Measurements from ENCODE around the gene DUS1L.

Gene DUS1L

DNA sequence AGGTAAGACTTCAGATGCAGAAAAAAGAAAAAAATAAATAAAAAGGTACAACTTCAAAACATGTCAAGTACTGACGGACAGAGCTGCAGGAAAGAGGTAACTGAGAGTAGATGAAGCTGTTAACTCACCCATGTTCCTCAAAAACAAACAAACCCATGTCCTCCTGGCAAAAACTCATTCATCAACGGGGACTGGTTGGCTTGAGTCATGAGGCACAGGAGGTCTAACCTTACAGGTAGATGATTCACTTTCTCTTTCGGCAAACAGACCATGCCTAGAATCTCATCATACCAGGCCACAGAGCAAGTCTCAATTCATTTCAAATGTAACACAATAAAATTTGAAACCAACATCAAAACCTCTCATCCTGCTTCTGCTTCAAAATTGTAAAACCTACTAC is 44.7 kb upstream of the DUS1L start:
- Histone ChIP-seq H3K4me1 (ENCODE audit: low read length) (peaks cover 9% of the 10 kb centered on the region), H3F3A (ENCODE audit: insufficient read depth, low read length) (peaks cover 6% of the 10 kb centered on the region; the same call in 1 of the 2 replicates), H3K36me3 (replicated peaks; ENCODE audit: insufficient read depth, low read length) (no peaks in the 10 kb centered on the region), H3K9ac (ENCODE audit: low read length) (no peak overlapping the region), H3K27me3 (replicated peaks; ENCODE audit: insufficient read depth, low read length) (no peaks in the 10 kb centered on the region), H2AFZ (ENCODE audit: low read length) (no peak overlapping the region), H3K4me2 (ENCODE audit: low read depth, low read length) (no peak overlapping the region), H3K4me3 (ENCODE audit: low read length) (no peak overlapping the region), H4K20me1 (ENCODE audit: insufficient read depth, low read length) (no peaks in the 10 kb centered on the region), H3K27ac (ENCODE audit: low read length) (no peak overlapping the region), H3K79me2 (ENCODE audit: low read length) (peaks cover 8% of the 10 kb centered on the region), H3K9me3 (replicated peaks; ENCODE audit: insufficient read depth, low read length) (no peaks in the 10 kb centered on the region), H3K9me2 (replicated peaks; ENCODE audit: insufficient read depth, low read length) (no peaks in the 10 kb centered on the region)
- TF ChIP-seq EZH2 (optimal IDR thresholded peaks at IDR 0.05; ENCODE audit: low read depth, low read length) = no peak
- no peak for TF ChIP-seq EZH2phosphoT487 (IDR thresholded peaks at IDR 0.05; ENCODE audit: low read length)
- TF ChIP-seq, protein P1, sequence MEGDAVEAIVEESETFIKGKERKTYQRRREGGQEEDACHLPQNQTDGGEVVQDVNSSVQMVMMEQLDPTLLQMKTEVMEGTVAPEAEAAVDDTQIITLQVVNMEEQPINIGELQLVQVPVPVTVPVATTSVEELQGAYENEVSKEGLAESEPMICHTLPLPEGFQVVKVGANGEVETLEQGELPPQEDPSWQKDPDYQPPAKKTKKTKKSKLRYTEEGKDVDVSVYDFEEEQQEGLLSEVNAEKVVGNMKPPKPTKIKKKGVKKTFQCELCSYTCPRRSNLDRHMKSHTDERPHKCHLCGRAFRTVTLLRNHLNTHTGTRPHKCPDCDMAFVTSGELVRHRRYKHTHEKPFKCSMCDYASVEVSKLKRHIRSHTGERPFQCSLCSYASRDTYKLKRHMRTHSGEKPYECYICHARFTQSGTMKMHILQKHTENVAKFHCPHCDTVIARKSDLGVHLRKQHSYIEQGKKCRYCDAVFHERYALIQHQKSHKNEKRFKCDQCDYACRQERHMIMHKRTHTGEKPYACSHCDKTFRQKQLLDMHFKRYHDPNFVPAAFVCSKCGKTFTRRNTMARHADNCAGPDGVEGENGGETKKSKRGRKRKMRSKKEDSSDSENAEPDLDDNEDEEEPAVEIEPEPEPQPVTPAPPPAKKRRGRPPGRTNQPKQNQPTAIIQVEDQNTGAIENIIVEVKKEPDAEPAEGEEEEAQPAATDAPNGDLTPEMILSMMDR (IDR thresholded peaks at IDR 0.05; ENCODE audit: low read length) = no peak
- DNase-seq = no peak

DNA sequence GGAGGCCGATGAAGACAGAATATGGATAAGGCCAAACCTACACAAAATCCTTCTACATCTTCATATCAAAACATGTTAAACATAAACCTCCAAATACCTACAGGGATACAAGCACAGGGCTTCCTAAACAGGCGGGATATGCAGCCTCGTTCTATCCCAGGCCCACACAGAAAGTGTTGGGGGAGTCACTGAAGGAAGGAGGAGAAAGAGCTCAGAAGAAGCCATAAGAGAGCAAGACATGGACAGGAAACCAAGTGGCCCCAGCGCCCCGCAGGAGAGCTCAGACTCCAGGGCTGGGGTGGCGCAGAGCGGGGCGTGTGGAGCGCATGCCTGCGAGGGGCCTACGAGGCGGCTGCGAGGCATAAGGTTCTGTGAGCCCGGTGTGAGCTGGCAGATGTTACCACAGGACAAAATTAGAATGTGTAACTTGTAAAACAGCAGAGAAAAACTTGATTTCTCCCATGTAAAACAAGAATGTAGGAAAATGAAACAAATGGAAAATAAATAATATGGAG is 43.4 kb upstream of the DUS1L start:
- H2AFZ ChIP-seq (ENCODE audit: low read length) = no peak overlapping the region
- H3K9ac ChIP-seq (ENCODE audit: low read length) = no peak overlapping the region
- peaks cover 15% of the 10 kb centered on the region for H3K79me2 ChIP-seq (ENCODE audit: low read length)
- TF ChIP-seq, protein P1 (IDR thresholded peaks at IDR 0.05; ENCODE audit: low read length) = no peak
- TF ChIP-seq EZH2phosphoT487 (IDR thresholded peaks at IDR 0.05; ENCODE audit: low read length) = no peak
- TF ChIP-seq EZH2 (optimal IDR thresholded peaks at IDR 0.05; ENCODE audit: low read depth, low read length) = no peak
- DNase-seq = no peak
- no peaks in the 10 kb centered on the region for H3K36me3 ChIP-seq (replicated peaks; ENCODE audit: insufficient read depth, low read length)
- no peaks in the 10 kb centered on the region for H3K9me2 ChIP-seq (replicated peaks; ENCODE audit: insufficient read depth, low read length)
- H3K4me1 ChIP-seq (ENCODE audit: low read length) = peaks cover 12% of the 10 kb centered on the region
- no peaks in the 10 kb centered on the region for H3K27me3 ChIP-seq (replicated peaks; ENCODE audit: insufficient read depth, low read length)
- H3K27ac ChIP-seq (ENCODE audit: low read length) = no peak overlapping the region
- H4K20me1 ChIP-seq (ENCODE audit: insufficient read depth, low read length) = no peaks in the 10 kb centered on the region
- H3K4me2 ChIP-seq (ENCODE audit: low read depth, low read length) = no peak overlapping the region
- no peak overlapping the region for H3K4me3 ChIP-seq (ENCODE audit: low read length)
- peaks cover 6% of the 10 kb centered on the region; the same call in 1 of the 2 replicates for H3F3A ChIP-seq (ENCODE audit: insufficient read depth, low read length)
- H3K9me3 ChIP-seq (replicated peaks; ENCODE audit: insufficient read depth, low read length) = no peaks in the 10 kb centered on the region

DNA sequence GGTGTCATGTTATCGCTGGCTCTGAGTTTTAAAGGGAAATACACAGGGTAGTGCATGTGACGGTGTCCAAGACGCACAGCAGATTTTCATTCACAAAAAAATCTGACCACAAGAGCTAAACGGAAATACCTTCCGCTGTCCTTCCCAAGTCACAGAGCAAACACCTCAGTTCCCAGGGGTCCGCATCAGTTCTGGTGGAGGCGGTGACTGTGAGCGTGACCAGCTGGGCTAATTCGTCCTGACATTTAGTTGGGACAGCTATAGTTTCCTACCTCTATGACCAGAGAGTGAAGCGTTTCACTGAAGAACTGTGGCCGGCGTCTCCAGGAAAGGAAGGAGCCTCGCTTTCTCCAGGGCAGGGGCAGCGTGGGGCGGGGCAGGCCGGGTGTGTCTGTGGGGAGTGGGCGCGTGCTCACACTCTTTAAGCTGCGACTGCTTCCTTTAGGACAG is 42.9 kb upstream of the DUS1L start:
- H3K4me1 ChIP-seq (ENCODE audit: low read length) = peaks cover 12% of the 10 kb centered on the region
- TF ChIP-seq, protein P1 (IDR thresholded peaks at IDR 0.05; ENCODE audit: low read length) = no peak
- TF ChIP-seq EZH2 (optimal IDR thresholded peaks at IDR 0.05; ENCODE audit: low read depth, low read length) (no peak), EZH2phosphoT487 (IDR thresholded peaks at IDR 0.05; ENCODE audit: low read length) (no peak)
- H4K20me1 ChIP-seq (ENCODE audit: insufficient read depth, low read length) = no peaks in the 10 kb centered on the region
- peaks cover 6% of the 10 kb centered on the region; the same call in 1 of the 2 replicates for H3F3A ChIP-seq (ENCODE audit: insufficient read depth, low read length)
- no peak overlapping the region for H3K27ac ChIP-seq (ENCODE audit: low read length)
- H3K9me2 ChIP-seq (replicated peaks; ENCODE audit: insufficient read depth, low read length) = no peaks in the 10 kb centered on the region
- no peak overlapping the region for H3K4me3 ChIP-seq (ENCODE audit: low read length)
- peaks cover 15% of the 10 kb centered on the region for H3K79me2 ChIP-seq (ENCODE audit: low read length)
- H3K27me3 ChIP-seq (replicated peaks; ENCODE audit: insufficient read depth, low read length) = no peaks in the 10 kb centered on the region
- no peak overlapping the region for H3K9ac ChIP-seq (ENCODE audit: low read length)
- H2AFZ ChIP-seq (ENCODE audit: low read length) = no peak overlapping the region
- H3K36me3 ChIP-seq (replicated peaks; ENCODE audit: insufficient read depth, low read length) = no peaks in the 10 kb centered on the region
- no peaks in the 10 kb centered on the region for H3K9me3 ChIP-seq (replicated peaks; ENCODE audit: insufficient read depth, low read length)
- DNase-seq = no peak
- H3K4me2 ChIP-seq (ENCODE audit: low read depth, low read length) = no peak overlapping the region
